Calu3 (cell line): Measurements from ENCODE around the gene ZNF579. TPM values are rescaled to one million over a fixed set of nuclear protein-coding genes. Genes with fewer than 3 reads are reported as not detected.
"Not testable (repeated sequence)": the region's sequence is repeated elsewhere in the genome, so short reads cannot be mapped to it uniquely, and the experiment has no call there.

Experiments
- BruUV-seq: library from RNA; stranded (reverse); fragments of 400-500 nt; replicated peaks from 2 replicates; lab custom pipeline; 2021; lab: Mats Ljungman, UMichigan
- CTCF ChIA-PET: fragments of 300-600 bp; sonication (Branson Sonifier 250); formaldehyde crosslinking; loops from one replicate; lab custom pipeline; 2022; ENCODE audit warnings: antibody characterized with exemption; lab: Charles Lee
- DNase-seq: peaks from one replicate; pipeline ENCODE4 v3.0.0; 2022
- H3K27ac Mint-ChIP-seq: one replicate; pipeline ENCODE4 v1.8.0; 2022; ENCODE audit warnings: mixed read lengths; ENCODE audit not compliant: unreplicated experiment
- H3K27me3 Mint-ChIP-seq: one replicate; pipeline ENCODE4 v1.8.0; 2022; ENCODE audit warnings: mixed read lengths; ENCODE audit not compliant: unreplicated experiment
- H3K36me3 Mint-ChIP-seq: one replicate; pipeline ENCODE4 v1.8.0; 2022; ENCODE audit warnings: mild to moderate bottlenecking, moderate library complexity, mixed read lengths; ENCODE audit not compliant: insufficient read depth, unreplicated experiment
- H3K4me1 Mint-ChIP-seq: one replicate; pipeline ENCODE4 v1.8.0; 2022; ENCODE audit warnings: mild to moderate bottlenecking, low read depth, mixed read lengths; ENCODE audit not compliant: unreplicated experiment
- H3K4me3 Mint-ChIP-seq: one replicate; pipeline ENCODE4 v1.8.0; 2022; ENCODE audit warnings: mild to moderate bottlenecking, low read depth, moderate library complexity, mixed read lengths; ENCODE audit not compliant: unreplicated experiment
- H3K9me3 Mint-ChIP-seq: one replicate; pipeline ENCODE4 v1.8.0; 2022; ENCODE audit warnings: low read depth, mixed read lengths; ENCODE audit not compliant: unreplicated experiment
- intact Hi-C: fragments of 100-400 bp; cut with micrococcal nuclease; formaldehyde crosslinking; loops from one replicate; pipeline ENCODE4 v1.10.0; 2022; ENCODE audit not compliant: unreplicated experiment
- total RNA-seq: library from RNA; stranded (reverse); gene quantifications from 2 replicates; pipeline ENCODE4 v1.2.3, GENCODE V29; 2022
- TF ChIP-seq, protein P1 (sequence below): fragments of 200-600 bp; IDR thresholded peaks from one replicate; pipeline ENCODE4 v1.8.0; 2022; ENCODE audit warnings: antibody characterized with exemption; ENCODE audit not compliant: unreplicated experiment

ZNF579 gene
- total RNA-seq, 1 experiment from 2014 or later, result 29.8 TPM

DNA sequence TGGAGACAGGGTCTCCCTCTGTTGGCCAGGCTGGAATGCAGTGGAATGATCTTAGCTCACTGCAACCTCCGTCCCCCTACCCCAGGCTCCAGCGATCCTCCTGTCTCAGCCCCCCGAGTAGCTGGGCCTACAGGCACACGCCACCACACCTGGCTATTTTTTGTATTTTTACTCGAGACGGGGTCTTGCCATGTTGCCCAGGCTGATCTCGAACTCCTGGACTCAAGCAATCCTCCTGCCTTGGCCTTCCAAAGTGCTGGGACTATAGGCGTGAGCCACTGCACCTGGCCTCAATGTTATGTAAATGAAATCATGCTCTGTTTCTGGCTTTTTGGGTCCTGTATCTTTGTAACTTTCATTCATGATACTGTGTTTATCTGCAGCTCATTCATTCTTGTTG, 8.1 kb upstream of the ZNF579 start:
- Mint-ChIP-seq H3K4me1 (peaks cover 17% of the 10 kb centered on the region), H3K4me3 (no peak overlapping the region), H3K27me3 (peaks cover 39% of the 10 kb centered on the region), H3K27ac (no peak overlapping the region), H3K36me3 (peaks cover 20% of the 10 kb centered on the region), H3K9me3 (no peaks in the 10 kb centered on the region)
- no peak for DNase-seq
- intact Hi-C loops, result no loop called here
- CTCF ChIA-PET, result interaction anchor here (0.9 kb wide), 1 partner anchor 64 kb away, joined by 6 read pairs; no protein-coding TSS in a partner anchor
- TF ChIP-seq, protein P1, sequence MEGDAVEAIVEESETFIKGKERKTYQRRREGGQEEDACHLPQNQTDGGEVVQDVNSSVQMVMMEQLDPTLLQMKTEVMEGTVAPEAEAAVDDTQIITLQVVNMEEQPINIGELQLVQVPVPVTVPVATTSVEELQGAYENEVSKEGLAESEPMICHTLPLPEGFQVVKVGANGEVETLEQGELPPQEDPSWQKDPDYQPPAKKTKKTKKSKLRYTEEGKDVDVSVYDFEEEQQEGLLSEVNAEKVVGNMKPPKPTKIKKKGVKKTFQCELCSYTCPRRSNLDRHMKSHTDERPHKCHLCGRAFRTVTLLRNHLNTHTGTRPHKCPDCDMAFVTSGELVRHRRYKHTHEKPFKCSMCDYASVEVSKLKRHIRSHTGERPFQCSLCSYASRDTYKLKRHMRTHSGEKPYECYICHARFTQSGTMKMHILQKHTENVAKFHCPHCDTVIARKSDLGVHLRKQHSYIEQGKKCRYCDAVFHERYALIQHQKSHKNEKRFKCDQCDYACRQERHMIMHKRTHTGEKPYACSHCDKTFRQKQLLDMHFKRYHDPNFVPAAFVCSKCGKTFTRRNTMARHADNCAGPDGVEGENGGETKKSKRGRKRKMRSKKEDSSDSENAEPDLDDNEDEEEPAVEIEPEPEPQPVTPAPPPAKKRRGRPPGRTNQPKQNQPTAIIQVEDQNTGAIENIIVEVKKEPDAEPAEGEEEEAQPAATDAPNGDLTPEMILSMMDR, result no peak
- no TSS peak for BruUV-seq

DNA sequence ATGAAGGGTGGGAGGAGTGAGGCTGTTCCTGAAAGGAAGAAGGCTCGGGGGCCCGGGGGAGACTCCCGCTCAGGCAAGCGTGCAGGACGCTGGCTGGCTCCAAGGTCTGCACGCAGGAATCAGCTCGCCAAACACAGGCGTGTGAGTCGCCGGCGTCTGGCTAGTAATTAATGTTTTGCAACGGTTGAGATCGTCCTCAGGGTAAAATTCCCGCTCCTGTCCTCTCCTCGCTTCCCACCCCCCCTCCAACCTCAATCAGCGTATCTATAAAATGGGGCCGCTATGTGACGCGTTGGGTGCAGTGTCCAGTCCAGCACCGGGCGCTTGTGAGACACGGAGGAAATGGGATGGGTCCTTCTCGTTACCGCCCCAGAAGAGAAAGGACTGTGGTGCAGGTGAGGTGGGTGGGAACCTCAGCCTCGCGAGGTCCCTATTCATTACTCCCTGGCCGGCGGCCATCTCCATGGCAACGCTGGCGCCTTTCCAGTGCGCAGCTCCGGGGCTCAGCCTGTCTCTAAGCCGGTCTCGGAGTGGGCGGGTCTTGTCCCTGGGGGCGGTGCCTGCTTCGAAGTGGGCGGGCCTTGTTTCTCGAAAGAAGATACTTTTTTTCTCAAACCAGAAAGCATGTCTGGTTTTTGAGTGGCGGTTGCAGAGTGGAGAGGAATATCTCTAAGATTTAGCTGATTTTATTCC, 6.5 kb upstream of the ZNF579 start:
- DNase-seq, result peak; percentile 99
- intact Hi-C loops, result no loop called here

DNA sequence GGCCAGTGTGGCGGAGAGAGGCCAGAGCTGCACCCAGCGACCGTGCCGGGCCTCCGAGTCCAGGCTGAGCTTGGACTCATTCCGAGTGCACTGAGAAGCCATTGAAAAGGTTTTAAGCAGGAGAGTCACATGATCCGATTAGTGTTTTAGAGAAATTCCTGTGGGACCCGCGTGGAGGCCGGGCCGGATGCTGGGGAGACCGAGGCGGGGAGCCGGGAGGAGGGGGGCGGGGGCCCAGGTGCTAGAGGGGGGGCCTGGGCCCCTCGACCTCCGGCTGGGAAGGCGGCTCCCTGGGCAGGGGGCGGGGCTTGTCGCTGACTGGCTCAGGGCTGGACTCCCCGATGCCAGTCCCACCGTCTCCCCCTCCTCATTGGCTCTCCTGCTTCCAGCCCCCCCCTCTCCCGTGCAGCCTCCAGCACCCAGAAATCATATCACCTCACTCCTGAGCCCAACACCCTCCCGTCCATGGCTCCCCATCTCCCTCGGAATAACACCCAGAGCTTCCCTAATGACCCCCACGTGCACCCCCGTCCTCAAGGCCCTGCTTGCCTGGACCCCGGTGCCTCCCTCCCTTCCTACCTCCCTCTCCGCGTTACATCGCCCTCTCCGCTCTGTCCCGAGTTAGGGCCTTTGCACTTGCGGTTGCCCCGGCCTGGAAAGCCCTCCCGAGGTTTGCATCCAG, 5.2 kb upstream of the ZNF579 start:
- intact Hi-C loops, result no loop called here
- peak; percentile 73 for DNase-seq
- H3K4me3 Mint-ChIP-seq, result peak overlapping the region; percentile 62
- TF ChIP-seq, protein P1, result no peak
- peaks cover 39% of the 10 kb centered on the region for H3K27me3 Mint-ChIP-seq
- H3K36me3 Mint-ChIP-seq, result peaks cover 13% of the 10 kb centered on the region
- no peaks in the 10 kb centered on the region for H3K9me3 Mint-ChIP-seq
- CTCF ChIA-PET, result interaction anchor here (0.6 to 0.8 kb wide), 2 partner anchors 17 to 82 kb away, joined by 3 to 5 read pairs; no protein-coding TSS in a partner anchor
- no TSS peak for BruUV-seq
- H3K4me1 Mint-ChIP-seq, result peaks cover 29% of the 10 kb centered on the region
- peak overlapping the region; percentile 13 for H3K27ac Mint-ChIP-seq

More for the DNA sequence above, 6.5 kb upstream of the ZNF579 start:
- Mint-ChIP-seq H3K4me1 (peaks cover 18% of the 10 kb centered on the region), H3K4me3 (peak overlapping the region; percentile 62), H3K27me3 (peaks cover 39% of the 10 kb centered on the region), H3K27ac (peak overlapping the region; percentile 81), H3K9me3 (no peaks in the 10 kb centered on the region), H3K36me3 (peaks cover 20% of the 10 kb centered on the region)
- no TSS peak for BruUV-seq
- TF ChIP-seq, protein P1, result no peak
- CTCF ChIA-PET, result interaction anchor here (0.7 to 1.4 kb wide), 3 partner anchors 12 to 19 kb away, joined by 4 to 9 read pairs (median 8); partner anchors contain the start of genes FIZ1 and ZNF865

DNA sequence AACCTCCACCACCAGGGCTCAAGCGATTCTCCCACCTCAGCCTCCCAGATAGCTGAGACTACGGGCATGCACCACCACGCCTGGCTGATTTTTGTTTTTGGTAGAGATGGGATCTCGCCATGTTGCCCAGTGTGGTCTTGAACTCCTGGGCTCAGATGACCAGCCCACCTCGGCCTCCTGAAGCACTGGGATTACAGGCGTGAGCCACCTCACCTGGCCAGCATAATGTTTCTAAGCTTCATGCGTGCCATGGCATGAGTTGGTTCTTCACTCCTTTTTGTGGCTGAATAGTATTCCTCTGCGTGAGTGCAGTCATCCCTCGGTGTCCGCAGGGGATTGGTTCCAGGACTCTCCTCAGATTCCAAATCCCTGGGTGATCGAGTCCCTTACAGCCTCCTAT, 4.2 kb upstream of the ZNF579 start:
- CTCF ChIA-PET, result interaction anchor here (0.6 kb wide), 1 partner anchor 16 kb away, joined by 5 read pairs; no protein-coding TSS in a partner anchor

DNA sequence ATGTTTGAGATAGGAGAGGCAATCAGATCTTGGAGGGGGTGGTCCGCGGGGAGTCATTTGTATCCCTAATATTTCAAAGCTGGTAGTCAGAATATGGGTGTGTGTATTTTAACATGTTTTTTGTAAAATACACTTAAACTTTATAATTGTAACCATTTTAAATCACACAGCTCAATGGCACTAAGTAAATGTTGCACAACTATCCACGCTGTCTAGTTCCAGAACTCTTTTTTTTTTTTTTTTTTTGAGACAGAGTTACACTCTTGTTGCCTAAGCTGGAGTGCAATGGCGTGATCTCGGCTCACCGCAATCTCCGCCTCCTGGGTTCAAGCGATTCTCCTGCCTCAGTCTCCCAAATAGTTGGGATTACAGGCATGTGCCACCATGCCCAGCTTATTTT, 3.2 kb upstream of the ZNF579 start:
- H3K4me3 Mint-ChIP-seq, BruUV-seq, H3K27ac Mint-ChIP-seq, DNase-seq, H3K9me3 Mint-ChIP-seq: not testable (repeated sequence)
- Mint-ChIP-seq H3K36me3 (peaks cover 26% of the 10 kb centered on the region), H3K4me1 (peaks cover 39% of the 10 kb centered on the region), H3K27me3 (peaks cover 21% of the 10 kb centered on the region)
- intact Hi-C loops, result loop anchor here (5.0 kb wide), 1 partner anchor 37 kb away; the partner anchor contains the start of gene SBK3
- CTCF ChIA-PET, result interaction anchor here (0.5 to 0.9 kb wide), 2 partner anchors 58 to 416 kb away, joined by 3 to 4 read pairs; no protein-coding TSS in a partner anchor

More for the DNA sequence above, 4.2 kb upstream of the ZNF579 start:
- H3K27me3 Mint-ChIP-seq, result peaks cover 30% of the 10 kb centered on the region
- H3K4me3 Mint-ChIP-seq, result peak overlapping the region; percentile 62
- H3K9me3 Mint-ChIP-seq, result no peaks in the 10 kb centered on the region
- intact Hi-C loops, result loop anchor here (5.0 kb wide), 1 partner anchor 38 kb away; the partner anchor contains the start of gene SBK3
- TF ChIP-seq, protein P1, result no peak
- peaks cover 32% of the 10 kb centered on the region for H3K4me1 Mint-ChIP-seq
- H3K36me3 Mint-ChIP-seq, result peaks cover 22% of the 10 kb centered on the region
- no TSS peak for BruUV-seq
- DNase-seq, result no peak
- peak overlapping the region; percentile 13 for H3K27ac Mint-ChIP-seq

DNA sequence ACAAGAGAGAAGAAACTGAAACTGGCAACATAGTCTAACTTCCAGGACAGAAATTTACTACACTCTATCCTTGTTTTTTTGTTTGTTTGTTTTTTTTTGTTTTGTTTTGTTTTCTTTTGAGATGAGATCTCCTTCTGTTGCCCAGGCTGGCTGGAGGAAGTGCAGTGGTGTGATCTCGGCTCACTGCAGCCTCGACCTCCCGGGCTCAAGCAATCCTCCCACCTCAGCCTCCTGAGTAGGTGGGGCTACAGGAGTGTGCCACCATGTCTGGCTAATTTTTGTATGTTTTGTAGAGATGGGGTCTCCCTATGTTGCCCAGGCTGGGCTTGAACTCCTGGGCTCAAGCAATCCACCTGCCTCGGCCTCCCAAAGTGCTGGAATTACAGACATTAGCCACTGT, 1.6 kb upstream of the ZNF579 start:
- CTCF ChIA-PET, result interaction anchor here (1.0 kb wide), 1 partner anchor 49 kb away, joined by 3 read pairs; no protein-coding TSS in a partner anchor
- not testable (repeated sequence) for DNase-seq, BruUV-seq, H3K9me3 Mint-ChIP-seq, H3K27ac Mint-ChIP-seq
- peaks cover 29% of the 10 kb centered on the region for H3K36me3 Mint-ChIP-seq
- H3K4me3 Mint-ChIP-seq, result peak overlapping the region; percentile 80
- peaks cover 39% of the 10 kb centered on the region for H3K4me1 Mint-ChIP-seq
- intact Hi-C loops, result loop anchor here (5.0 kb wide), 1 partner anchor 35 kb away; the partner anchor contains the start of gene SBK3
- H3K27me3 Mint-ChIP-seq, result peaks cover 21% of the 10 kb centered on the region
